Common myeloid progenitor, CD34-positive (primary cell): Measurements from ENCODE around the gene ALPI.

Experiments
- CTCF ChIA-PET: fragments of 350-600 bp; sonication (Branson Sonifier 250); formaldehyde crosslinking; loops from one replicate; lab custom pipeline; 2021; ENCODE audit warnings: antibody characterized with exemption; lab: Charles Lee
- POLR2A ChIA-PET: fragments of 350-600 bp; sonication (Branson Sonifier 250); formaldehyde crosslinking; loops from one replicate; lab custom pipeline; 2021; ENCODE audit warnings: antibody characterized with exemption; lab: Charles Lee
- DNase-seq, 3 donors: peaks; one replicate each; pipeline versions ENCODE4 v3.0.0 to v3.0.0-alpha.2; 2013
- H3K27ac ChIP-seq, 2 experiments: 1 replicate in 1 of 2; 2 replicates in 1 of 2; pipeline ENCODE4 v1.7.0; 2013; ENCODE audit warnings: inconsistent platforms in 2 of 2, low read length in 2 of 2, mild to moderate bottlenecking in 2 of 2, low read depth in 1 of 2, moderate library complexity in 1 of 2; ENCODE audit not compliant: severe bottlenecking in 2 of 2, insufficient read depth in 1 of 2, poor library complexity in 1 of 2
- H3K27me3 ChIP-seq, 5 experiments: replicated peaks in 2 of 5; 1 replicate in 3 of 5; 2 replicates in 2 of 5; pipeline versions ENCODE4 v1.6.1 to v1.7.0; 2013; ENCODE audit warnings: low read length in 4 of 5, mild to moderate bottlenecking in 2 of 5, moderate library complexity in 2 of 5, inconsistent platforms in 1 of 5; ENCODE audit not compliant: insufficient read depth in 5 of 5, control insufficient read depth in 4 of 5
- H3K36me3 ChIP-seq, 4 experiments: 1 replicate in 2 of 4; 2 replicates in 2 of 4; pipeline versions ENCODE4 v1.6.1 to v1.7.0; 2013; ENCODE audit warnings: low read length in 3 of 4, control low read depth in 1 of 4, mild to moderate bottlenecking in 1 of 4; ENCODE audit not compliant: control insufficient read depth in 4 of 4, insufficient read depth in 4 of 4
- H3K4me1 ChIP-seq, 4 experiments: 1 replicate in 3 of 4; 2 replicates in 1 of 4; pipeline versions ENCODE4 v1.6.1 to v1.7.1; 2013; ENCODE audit warnings: low read length in 3 of 4, mild to moderate bottlenecking in 3 of 4, control low read depth in 1 of 4, inconsistent platforms in 1 of 4, moderate library complexity in 1 of 4; ENCODE audit not compliant: control insufficient read depth in 4 of 4, insufficient read depth in 4 of 4; ENCODE audit errors: control extremely low read depth in 1 of 4
- H3K4me3 ChIP-seq, 7 experiments: 1 replicate in 4 of 7; 2 replicates in 3 of 7; pipeline versions ENCODE4 v1.5.1 to v1.7.0; 2013; ENCODE audit warnings: mild to moderate bottlenecking in 7 of 7, low read length in 6 of 7, moderate library complexity in 6 of 7, inconsistent platforms in 2 of 7, low read depth in 2 of 7, control low read depth in 1 of 7; ENCODE audit not compliant: insufficient read depth in 4 of 7, control insufficient read depth in 1 of 7; ENCODE audit errors: extremely low read depth in 1 of 7
- H3K9me3 ChIP-seq, 5 experiments: 1 replicate in 4 of 5; 2 replicates in 1 of 5; pipeline versions ENCODE4 v1.6.1 to v1.7.1; 2013; ENCODE audit warnings: low read length in 4 of 5, mild to moderate bottlenecking in 2 of 5, inconsistent platforms in 1 of 5, low read depth in 1 of 5, moderate library complexity in 1 of 5; ENCODE audit not compliant: control insufficient read depth in 4 of 5, insufficient read depth in 2 of 5; ENCODE audit errors: control extremely low read depth in 1 of 5
- WGBS: methylation state at CpG from one replicate; pipeline ENCODE4 v1.1.5; 2013; ENCODE audit not compliant: insufficient coverage; 5-methylcytosine and 5-hydroxymethylcytosine counted together

ALPI gene

GRCh38 chr2:232493701-232494474 lies 37.9 kb downstream of the ALPI start:
- WGBS = 94% methylated on average over 7 of the region's 10 CpGs
- Histone ChIP-seq H3K9me3 (no peaks in the 10 kb centered on the region), H3K36me3 (no peaks in the 10 kb centered on the region), H3K4me3 (no peak overlapping the region), H3K27ac (no peak overlapping the region), H3K27me3 (peaks cover 0 to 21% (median 16%) of the 10 kb centered on the region in 5 experiments), H3K4me1 (no peaks in the 10 kb centered on the region)
- no peak for DNase-seq
- CTCF ChIA-PET = interaction anchor here (0.8 to 1.2 kb wide), 3 partner anchors 11 to 46 kb away, joined by 3 read pairs; no protein-coding TSS in a partner anchor
- POLR2A ChIA-PET = no interaction called here

GRCh38 chr2:232494542-232494941 lies 38.6 kb downstream of the ALPI start:
- CTCF ChIA-PET = interaction anchor here (0.8 to 1.3 kb wide), 3 partner anchors 17 to 29 kb away, joined by 3 to 4 read pairs (median 3); no protein-coding TSS in a partner anchor
- H3K9me3 ChIP-seq = no peaks in the 10 kb centered on the region
- H3K4me3 ChIP-seq = no peak overlapping the region
- H3K36me3 ChIP-seq = no peaks in the 10 kb centered on the region
- POLR2A ChIA-PET = interaction anchor here (0.6 kb wide), 1 partner anchor 618 kb away, joined by 4 read pairs; no protein-coding TSS in a partner anchor
- H3K27ac ChIP-seq = no peak overlapping the region
- no peaks in the 10 kb centered on the region for H3K4me1 ChIP-seq
- 95% methylated on average over 5 of the region's 5 CpGs for WGBS
- peaks cover 0 to 16% (median 14%) of the 10 kb centered on the region in 5 experiments for H3K27me3 ChIP-seq
- no peak for DNase-seq

- no peaks in the 10 kb centered on the region for H3K36me3 ChIP-seq
- WGBS = 96% methylated on average over 7 of the region's 7 CpGs
- no peaks in the 10 kb centered on the region for H3K9me3 ChIP-seq
- ChIA-PET CTCF (interaction anchor here (1.1 to 1.3 kb wide), 2 partner anchors 20 to 29 kb away, joined by 3 to 4 read pairs; no protein-coding TSS in a partner anchor), POLR2A (interaction anchor here (0.5 kb wide), 1 partner anchor 132 kb away, joined by 5 read pairs; no protein-coding TSS in a partner anchor)
- H3K4me3 ChIP-seq = no peak overlapping the region
- no peaks in the 10 kb centered on the region for H3K4me1 ChIP-seq
- H3K27me3 ChIP-seq = peaks cover 0 to 18% (median 8%) of the 10 kb centered on the region in 5 experiments
- no peak for DNase-seq
- H3K27ac ChIP-seq = no peak overlapping the region
Observed at GRCh38 chr2:232495292-232495691, 39.3 kb downstream of the ALPI start.

GRCh38 chr2:232496501-232497270 lies 40.7 kb downstream of the ALPI start:
- CTCF ChIA-PET = no interaction called here
- Histone ChIP-seq H3K27ac (no peak overlapping the region), H3K36me3 (no peaks in the 10 kb centered on the region), H3K4me1 (no peaks in the 10 kb centered on the region), H3K27me3 (peaks cover 0 to 32% (median 11%) of the 10 kb centered on the region in 5 experiments), H3K9me3 (no peaks in the 10 kb centered on the region), H3K4me3 (no peak overlapping the region)
- POLR2A ChIA-PET = no interaction called here
- 83% methylated on average over 16 of the region's 20 CpGs for WGBS
- DNase-seq = no peak

- 100% methylated on average over 5 of the region's 13 CpGs for WGBS
Observed at GRCh38 chr2:232497348-232497747, 41.4 kb downstream of the ALPI start.

GRCh38 chr2:232498452-232498851 lies 42.5 kb downstream of the ALPI start:
- peaks cover 0 to 49% (median 10%) of the 10 kb centered on the region in 5 experiments for H3K27me3 ChIP-seq
- no peak overlapping the region for H3K4me3 ChIP-seq
- no peaks in the 10 kb centered on the region for H3K9me3 ChIP-seq
- ChIA-PET CTCF (interaction anchor here (0.7 kb wide), 1 partner anchor 25 kb away, joined by 3 read pairs; no protein-coding TSS in a partner anchor), POLR2A (no interaction called here)
- H3K36me3 ChIP-seq = no peaks in the 10 kb centered on the region
- no peak overlapping the region for H3K27ac ChIP-seq
- peaks cover 0 to 12% (median 7%) of the 10 kb centered on the region in 4 experiments for H3K4me1 ChIP-seq
- WGBS = 100% methylated on average over 3 of the region's 3 CpGs
- no peak for DNase-seq

More at GRCh38 chr2:232497348-232497747, 41.4 kb downstream of the ALPI start:
- no peak for DNase-seq
- no peak overlapping the region for H3K4me3 ChIP-seq
- H3K27me3 ChIP-seq = peaks cover 0 to 38% (median 9%) of the 10 kb centered on the region in 5 experiments
- H3K36me3 ChIP-seq = no peaks in the 10 kb centered on the region
- ChIA-PET CTCF (no interaction called here), POLR2A (no interaction called here)
- peaks cover 0 to under 1% (median under 1%) of the 10 kb centered on the region in 4 experiments for H3K4me1 ChIP-seq
- no peak overlapping the region for H3K27ac ChIP-seq
- H3K9me3 ChIP-seq = no peaks in the 10 kb centered on the region
